A673 (cell line): ENCODE data around the gene RPS6KA2. TPM values are rescaled to one million over a fixed set of nuclear protein-coding genes. Genes with fewer than 3 reads are reported as not detected.

Experiments
- BruUV-seq: library from RNA; stranded (reverse); fragments of 400-500 nt; replicated peaks from 2 replicates; lab custom pipeline; 2021; lab: Mats Ljungman, UMichigan
- CTCF ChIA-PET: fragments of 300-600 bp; sonication (Branson Sonifier 250); formaldehyde crosslinking; loops from one replicate; lab custom pipeline; 2022; ENCODE audit warnings: antibody characterized with exemption; lab: Charles Lee
- POLR2A ChIA-PET: fragments of 300-600 bp; sonication (Branson Sonifier 250); formaldehyde crosslinking; loops from one replicate; lab custom pipeline; 2022; ENCODE audit warnings: antibody characterized with exemption; ENCODE audit not compliant: low non-redundant PET; lab: Charles Lee
- DNase-seq: peaks from one replicate; pipeline ENCODE4 v3.0.0-alpha.2; 2015; ENCODE audit warnings: low spot score
- H3K27ac ChIP-seq: fragments of 200-600 bp; sonication (generic); 2 replicates; pipeline ENCODE4 v1.5.1; 2016; ENCODE audit warnings: mixed run types, low read depth, mild to moderate bottlenecking, mixed read lengths, antibody characterized with exemption, low read length; ENCODE audit not compliant: poor library complexity, severe bottlenecking
- H3K27me3 ChIP-seq: fragments of 200-600 bp; sonication (generic); replicated peaks from 2 replicates; pipeline ENCODE4 v1.6.1; 2017; ENCODE audit warnings: mixed run types, low read depth, mild to moderate bottlenecking, mixed read lengths, antibody characterized with exemption, low read length; ENCODE audit not compliant: insufficient read depth, poor library complexity
- H3K36me3 ChIP-seq: fragments of 200-600 bp; sonication (generic); 2 replicates; pipeline ENCODE4 v1.6.1; 2016; ENCODE audit warnings: mixed run types, mild to moderate bottlenecking, mixed read lengths, antibody characterized with exemption, low read length; ENCODE audit not compliant: insufficient read depth, poor library complexity, severe bottlenecking
- H3K4me1 ChIP-seq: fragments of 200-600 bp; sonication (generic); 2 replicates; pipeline ENCODE4 v1.6.1; 2017; ENCODE audit warnings: mixed run types, mild to moderate bottlenecking, mixed read lengths, antibody characterized with exemption, low read length; ENCODE audit not compliant: insufficient read depth, poor library complexity, severe bottlenecking
- H3K4me3 ChIP-seq: fragments of 200-600 bp; sonication (generic); 2 replicates; pipeline ENCODE4 v1.5.1; 2016; ENCODE audit warnings: low read depth, mixed run types, mild to moderate bottlenecking, mixed read lengths, low read length; ENCODE audit not compliant: poor library complexity, severe bottlenecking
- H3K9me3 ChIP-seq: fragments of 200-600 bp; sonication (generic); 2 replicates; pipeline ENCODE4 v1.6.1; 2016; ENCODE audit warnings: mixed run types, low read depth, mild to moderate bottlenecking, mixed read lengths, antibody characterized with exemption, low read length; ENCODE audit not compliant: poor library complexity, severe bottlenecking
- EZH2 ChIP-seq: fragments of 200-600 bp; sonication (generic); IDR thresholded peaks from 2 replicates; pipeline ENCODE4 v1.6.1; 2017; ENCODE audit warnings: borderline replicate concordance, low read depth, mild to moderate bottlenecking, mixed read lengths, antibody characterized with exemption, low read length; ENCODE audit not compliant: poor library complexity, severe bottlenecking
- intact Hi-C: fragments of 100-400 bp; cut with micrococcal nuclease; formaldehyde crosslinking; loops from one replicate; pipeline ENCODE4 v1.10.0; 2022; ENCODE audit not compliant: unreplicated experiment
- total RNA-seq: library from RNA; stranded (reverse); gene quantifications from 2 replicates; pipeline ENCODE4 v1.2.3, GENCODE V29; 2021
- TF ChIP-seq, protein P1 (sequence below): fragments of 300-800, 200-600 bp; sonication (generic); conservative IDR thresholded peaks from 2 replicates; pipeline ENCODE4 v1.5.1; 2017; ENCODE audit warnings: low read depth, mild to moderate bottlenecking, antibody characterized with exemption, low read length, moderate library complexity, mixed read lengths

RPS6KA2 gene
- total RNA-seq, 1 experiment from 2014 or later = 30.1 TPM

- Histone ChIP-seq H3K36me3 (no peaks in the 10 kb centered on the region), H3K27me3 (no peaks in the 10 kb centered on the region), H3K4me3 (no peak overlapping the region), H3K27ac (no peak overlapping the region), H3K4me1 (peaks cover 8% of the 10 kb centered on the region), H3K9me3 (no peaks in the 10 kb centered on the region)
- ChIA-PET CTCF (no interaction called here), POLR2A (no interaction called here)
- DNase-seq = no peak
- intact Hi-C loops = no loop called here
- no peak for TF ChIP-seq EZH2
- TF ChIP-seq, protein P1, sequence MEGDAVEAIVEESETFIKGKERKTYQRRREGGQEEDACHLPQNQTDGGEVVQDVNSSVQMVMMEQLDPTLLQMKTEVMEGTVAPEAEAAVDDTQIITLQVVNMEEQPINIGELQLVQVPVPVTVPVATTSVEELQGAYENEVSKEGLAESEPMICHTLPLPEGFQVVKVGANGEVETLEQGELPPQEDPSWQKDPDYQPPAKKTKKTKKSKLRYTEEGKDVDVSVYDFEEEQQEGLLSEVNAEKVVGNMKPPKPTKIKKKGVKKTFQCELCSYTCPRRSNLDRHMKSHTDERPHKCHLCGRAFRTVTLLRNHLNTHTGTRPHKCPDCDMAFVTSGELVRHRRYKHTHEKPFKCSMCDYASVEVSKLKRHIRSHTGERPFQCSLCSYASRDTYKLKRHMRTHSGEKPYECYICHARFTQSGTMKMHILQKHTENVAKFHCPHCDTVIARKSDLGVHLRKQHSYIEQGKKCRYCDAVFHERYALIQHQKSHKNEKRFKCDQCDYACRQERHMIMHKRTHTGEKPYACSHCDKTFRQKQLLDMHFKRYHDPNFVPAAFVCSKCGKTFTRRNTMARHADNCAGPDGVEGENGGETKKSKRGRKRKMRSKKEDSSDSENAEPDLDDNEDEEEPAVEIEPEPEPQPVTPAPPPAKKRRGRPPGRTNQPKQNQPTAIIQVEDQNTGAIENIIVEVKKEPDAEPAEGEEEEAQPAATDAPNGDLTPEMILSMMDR = no peak
- no TSS peak for BruUV-seq
These were observed 32.5 kb upstream of the RPS6KA2 start for GRCh38 chr6:166659581-166659980.

DNA sequence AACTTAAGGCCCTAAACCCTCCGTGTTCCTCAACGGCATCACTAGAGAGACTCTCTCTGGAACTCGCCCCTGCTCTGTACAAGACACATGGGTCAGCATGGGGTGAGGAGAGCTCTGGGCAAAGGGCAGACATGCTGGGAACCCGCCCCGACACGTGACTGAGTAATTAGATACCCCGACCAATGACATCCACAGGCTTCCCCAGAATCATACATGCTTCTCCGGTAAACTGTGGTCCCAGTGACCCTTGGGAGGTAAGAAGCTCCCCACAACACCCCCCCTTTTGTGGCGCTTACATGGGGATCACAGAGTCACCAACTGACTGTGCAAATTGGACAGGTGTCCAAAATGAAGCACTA lies 31.7 kb upstream of the RPS6KA2 start:
- Histone ChIP-seq H3K36me3 (no peaks in the 10 kb centered on the region), H3K4me1 (peaks cover 7% of the 10 kb centered on the region), H3K27me3 (no peaks in the 10 kb centered on the region), H3K4me3 (no peak overlapping the region), H3K9me3 (no peaks in the 10 kb centered on the region), H3K27ac (no peak overlapping the region)
- no peak for TF ChIP-seq EZH2
- TF ChIP-seq, protein P1 = no peak
- POLR2A ChIA-PET = no interaction called here
- CTCF ChIA-PET = no interaction called here
- BruUV-seq = no TSS peak
- DNase-seq = no peak
- intact Hi-C loops = no loop called here

GRCh38 chr6:166658115-166658791 lies 31.2 kb upstream of the RPS6KA2 start:
- Histone ChIP-seq H3K36me3 (no peaks in the 10 kb centered on the region), H3K4me1 (peaks cover 2% of the 10 kb centered on the region), H3K27me3 (no peaks in the 10 kb centered on the region), H3K4me3 (no peak overlapping the region), H3K9me3 (no peaks in the 10 kb centered on the region), H3K27ac (no peak overlapping the region)
- no TSS peak for BruUV-seq
- intact Hi-C loops = no loop called here
- CTCF ChIA-PET = no interaction called here
- no peak for DNase-seq
- POLR2A ChIA-PET = no interaction called here
- TF ChIP-seq EZH2 = no peak
- TF ChIP-seq, protein P1 = no peak
